HG03520 (cell line): ENCODE results near the gene CREB3.

Source experiments
- ATAC-seq: cut with Tn5 transposase; IDR thresholded peaks from one replicate; pipeline ENCODE4 v1.9.1; 2021; ENCODE audit warnings: mild to moderate bottlenecking, moderate library complexity; ENCODE audit not compliant: unreplicated experiment

Gene CREB3

GRCh38 chr9:35732185-35732799 is at the start of gene CREB3, which contains the start of gene TLN1:
CREB3 (plus strand) TSS chr9:35732666; CDS start chr9:35732773, 107 bp downstream.
TLN1 (minus strand) TSS chr9:35732195; CDS start chr9:35725694, 6,501 bp downstream.
- ATAC-seq, result peak; percentile 68

- ATAC-seq, result no peak
Observed at GRCh38 chr9:35683323-35683722, 49.1 kb upstream of the CREB3 start.

GRCh38 chr9:35684921-35685320 is 47.5 kb upstream of the CREB3 start:
- ATAC-seq, result no peak

- ATAC-seq, result no peak
Observed at GRCh38 chr9:35685506-35685905, 47.0 kb upstream of the CREB3 start.

GRCh38 chr9:35686222-35687203 is 46.0 kb upstream of the CREB3 start:
- no peak for ATAC-seq

GRCh38 chr9:35687306-35687705 is 45.2 kb upstream of the CREB3 start:
- no peak for ATAC-seq

- no peak for ATAC-seq
Observed at GRCh38 chr9:35687972-35688557, 44.4 kb upstream of the CREB3 start.

GRCh38 chr9:35688558-35689541 is 43.6 kb upstream of the CREB3 start:
- ATAC-seq, result no peak

GRCh38 chr9:35689542-35690293 is 42.7 kb upstream of the CREB3 start, which contains the start of gene TPM2:
TPM2 (minus strand) TSS chr9:35689925; CDS start chr9:35689817, 108 bp downstream.
- no peak for ATAC-seq

GRCh38 chr9:35690294-35690613 is 42.2 kb upstream of the CREB3 start:
- no peak for ATAC-seq

GRCh38 chr9:35690614-35691333 is 41.7 kb upstream of the CREB3 start:
- no peak for ATAC-seq

- ATAC-seq, result no peak
Observed at GRCh38 chr9:35691334-35691650, 41.2 kb upstream of the CREB3 start.

GRCh38 chr9:35691757-35692301 is 40.6 kb upstream of the CREB3 start:
- no peak for ATAC-seq

- ATAC-seq, result no peak
Observed at GRCh38 chr9:35695943-35696401, 36.5 kb upstream of the CREB3 start.

GRCh38 chr9:35696520-35697215 is 35.8 kb upstream of the CREB3 start:
- ATAC-seq, result peak; percentile 76

GRCh38 chr9:35697486-35697885 is 35.0 kb upstream of the CREB3 start:
- no peak for ATAC-seq

- no peak for ATAC-seq
Observed at GRCh38 chr9:35698231-35698630, 34.2 kb upstream of the CREB3 start.

- no peak for ATAC-seq
Observed at GRCh38 chr9:35700031-35700430, 32.4 kb upstream of the CREB3 start.
